ENCODE data around the gene RAI14. TPM values are rescaled to one million over a fixed set of nuclear protein-coding genes. Genes with fewer than 3 reads are reported as not detected.
A peak's percentile ranks its signal among the peaks of the same experiment; 100 is the strongest.

The RAI14 gene
- total RNA-seq, 1 donor from 2014 or later, result 11.5 TPM

DNA sequence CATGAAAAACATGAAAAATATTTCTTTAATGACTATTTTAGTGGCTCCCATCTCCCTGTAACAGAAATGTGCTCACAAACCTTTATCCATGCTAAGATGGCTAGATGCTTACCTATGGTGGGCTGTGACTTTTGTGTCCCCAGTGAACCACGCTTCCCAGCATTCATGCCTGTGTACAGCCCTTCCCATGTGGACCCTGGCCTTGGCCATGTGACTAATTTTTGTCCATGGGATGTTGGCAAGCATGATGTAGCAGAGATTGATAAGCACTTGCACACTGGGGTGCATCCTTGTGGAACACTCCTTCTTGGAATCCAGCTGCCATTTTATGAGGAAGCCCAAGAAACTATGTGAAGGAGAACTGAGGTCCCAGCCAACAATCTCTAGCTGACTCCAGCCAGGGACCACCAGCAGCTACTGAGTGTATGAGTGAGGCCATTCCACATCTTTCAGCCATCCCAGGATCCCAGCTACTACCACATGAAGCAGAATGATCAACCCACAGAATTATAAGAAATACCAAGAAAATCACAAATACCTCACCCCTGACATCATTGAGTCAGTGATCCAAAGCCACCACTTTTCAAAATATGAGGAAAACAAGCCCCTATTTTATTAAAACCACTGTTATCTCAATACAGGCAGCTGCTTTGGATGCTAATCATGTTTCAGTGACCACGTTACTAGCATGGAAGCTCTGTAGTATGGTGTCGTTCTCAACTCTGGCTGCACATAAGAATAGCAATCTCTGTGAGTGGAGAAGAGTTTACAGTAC, 16.1 kb upstream of the RAI14 start:
- Histone ChIP-seq H3K4me3 (ENCODE audit: low read length in 3 of 3) (no peak overlapping the region), H3K9me3 (ENCODE audit: control insufficient read depth in 3 of 3, low read length in 3 of 3) (no peaks in the 10 kb centered on the region), H3K9ac (ENCODE audit: low read depth in 1 of 3, low read length in 3 of 3) (no peak overlapping the region), H3K27ac (ENCODE audit: low read depth, low read length) (no peak overlapping the region), H3K27me3 (ENCODE audit: control insufficient read depth in 3 of 3, insufficient read depth in 3 of 3, low read length in 3 of 3) (no peaks in the 10 kb centered on the region), H3K36me3 (ENCODE audit: control insufficient read depth in 3 of 3, insufficient read depth in 3 of 3, low read length in 3 of 3) (no peaks in the 10 kb centered on the region), H3K4me1 (ENCODE audit: control insufficient read depth in 3 of 3, insufficient read depth in 3 of 3, low read length in 3 of 3) (no peaks in the 10 kb centered on the region)

GRCh38 chr5:34648039-34648839, 7.9 kb upstream of the RAI14 start:
- no peak overlapping the region for H3K27ac ChIP-seq (ENCODE audit: low read depth, low read length)
- H3K27me3 ChIP-seq (ENCODE audit: control insufficient read depth in 3 of 3, insufficient read depth in 3 of 3, low read length in 3 of 3), result no peaks in the 10 kb centered on the region
- no peak overlapping the region for H3K4me3 ChIP-seq (ENCODE audit: low read length in 3 of 3)
- no peaks in the 10 kb centered on the region for H3K9me3 ChIP-seq (ENCODE audit: control insufficient read depth in 3 of 3, low read length in 3 of 3)
- H3K36me3 ChIP-seq (ENCODE audit: control insufficient read depth in 3 of 3, insufficient read depth in 3 of 3, low read length in 3 of 3), result no peaks in the 10 kb centered on the region
- H3K9ac ChIP-seq (ENCODE audit: low read depth in 1 of 3, low read length in 3 of 3), result no peak overlapping the region
- no peaks in the 10 kb centered on the region for H3K4me1 ChIP-seq (ENCODE audit: control insufficient read depth in 3 of 3, insufficient read depth in 3 of 3, low read length in 3 of 3)

- no peaks in the 10 kb centered on the region for H3K36me3 ChIP-seq (ENCODE audit: control insufficient read depth in 3 of 3, insufficient read depth in 3 of 3, low read length in 3 of 3)
Observed at GRCh38 chr5:34648840-34649158, 7.3 kb upstream of the RAI14 start.

DNA sequence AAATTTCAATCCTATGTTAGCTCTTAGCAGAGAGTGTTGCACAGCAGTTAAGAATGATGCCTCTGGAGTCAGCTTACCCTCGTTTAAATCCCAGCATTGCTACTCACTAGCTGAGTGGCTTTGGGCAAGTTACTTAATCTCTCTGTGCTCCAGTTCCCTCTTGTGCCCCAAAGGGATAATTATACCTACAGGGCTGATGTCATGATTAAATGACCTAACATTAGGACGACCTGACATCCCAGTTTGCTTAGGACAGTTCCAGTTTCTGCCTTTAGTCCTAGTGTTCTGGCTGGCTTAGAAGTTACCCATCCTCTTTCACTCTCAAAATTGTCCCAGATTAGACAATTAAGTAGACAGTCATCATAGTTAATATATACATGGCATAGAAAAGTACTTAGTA, 4.3 kb upstream of the RAI14 start:
- Histone ChIP-seq H3K36me3 (ENCODE audit: control insufficient read depth in 3 of 3, insufficient read depth in 3 of 3, low read length in 3 of 3) (no peaks in the 10 kb centered on the region), H3K27me3 (ENCODE audit: control insufficient read depth in 3 of 3, insufficient read depth in 3 of 3, low read length in 3 of 3) (no peaks in the 10 kb centered on the region), H3K27ac (ENCODE audit: low read depth, low read length) (no peak overlapping the region), H3K9ac (ENCODE audit: low read depth in 1 of 3, low read length in 3 of 3) (no peak overlapping the region), H3K9me3 (ENCODE audit: control insufficient read depth in 3 of 3, low read length in 3 of 3) (no peaks in the 10 kb centered on the region), H3K4me3 (ENCODE audit: low read length in 3 of 3) (no peak overlapping the region), H3K4me1 (ENCODE audit: control insufficient read depth in 3 of 3, insufficient read depth in 3 of 3, low read length in 3 of 3) (peaks cover 2 to 9% (median 8%) of the 10 kb centered on the region in 3 donors)

More at GRCh38 chr5:34648840-34649158, 7.3 kb upstream of the RAI14 start:
- Histone ChIP-seq H3K9ac (ENCODE audit: low read depth in 1 of 3, low read length in 3 of 3) (no peak overlapping the region), H3K4me3 (ENCODE audit: low read length in 3 of 3) (no peak overlapping the region), H3K4me1 (ENCODE audit: control insufficient read depth in 3 of 3, insufficient read depth in 3 of 3, low read length in 3 of 3) (no peaks in the 10 kb centered on the region), H3K27me3 (ENCODE audit: control insufficient read depth in 3 of 3, insufficient read depth in 3 of 3, low read length in 3 of 3) (no peaks in the 10 kb centered on the region), H3K27ac (ENCODE audit: low read depth, low read length) (no peak overlapping the region), H3K9me3 (ENCODE audit: control insufficient read depth in 3 of 3, low read length in 3 of 3) (no peaks in the 10 kb centered on the region)

DNA sequence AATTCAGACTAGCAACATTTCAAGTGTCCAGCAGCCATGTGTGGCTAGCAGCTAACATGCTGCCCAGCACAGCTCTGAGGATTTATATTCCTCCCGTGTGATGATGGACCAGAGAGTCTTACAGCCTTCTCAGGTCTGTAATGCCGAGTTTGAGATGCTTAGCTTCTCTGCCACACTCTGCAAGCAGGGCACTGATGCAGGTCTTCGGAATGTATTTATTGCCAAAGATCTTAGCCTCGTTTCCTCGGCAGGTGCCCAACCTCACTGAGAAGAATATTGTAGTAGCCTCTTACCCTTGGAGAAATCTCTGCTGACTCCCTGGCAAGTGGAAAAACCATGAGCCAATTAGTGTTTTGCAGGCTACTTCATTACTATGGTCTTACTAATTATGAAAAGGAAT, 3.7 kb upstream of the RAI14 start:
- no peak overlapping the region for H3K27ac ChIP-seq (ENCODE audit: low read depth, low read length)
- no peaks in the 10 kb centered on the region for H3K9me3 ChIP-seq (ENCODE audit: control insufficient read depth in 3 of 3, low read length in 3 of 3)
- no peaks in the 10 kb centered on the region for H3K36me3 ChIP-seq (ENCODE audit: control insufficient read depth in 3 of 3, insufficient read depth in 3 of 3, low read length in 3 of 3)
- peaks cover 6 to 16% (median 15%) of the 10 kb centered on the region in 3 donors for H3K4me1 ChIP-seq (ENCODE audit: control insufficient read depth in 3 of 3, insufficient read depth in 3 of 3, low read length in 3 of 3)
- H3K27me3 ChIP-seq (ENCODE audit: control insufficient read depth in 3 of 3, insufficient read depth in 3 of 3, low read length in 3 of 3), result peaks cover 0 to 5% (median 4%) of the 10 kb centered on the region in 3 donors
- no peak overlapping the region for H3K9ac ChIP-seq (ENCODE audit: low read depth in 1 of 3, low read length in 3 of 3)
- H3K4me3 ChIP-seq (ENCODE audit: low read length in 3 of 3), result no peak overlapping the region

DNA sequence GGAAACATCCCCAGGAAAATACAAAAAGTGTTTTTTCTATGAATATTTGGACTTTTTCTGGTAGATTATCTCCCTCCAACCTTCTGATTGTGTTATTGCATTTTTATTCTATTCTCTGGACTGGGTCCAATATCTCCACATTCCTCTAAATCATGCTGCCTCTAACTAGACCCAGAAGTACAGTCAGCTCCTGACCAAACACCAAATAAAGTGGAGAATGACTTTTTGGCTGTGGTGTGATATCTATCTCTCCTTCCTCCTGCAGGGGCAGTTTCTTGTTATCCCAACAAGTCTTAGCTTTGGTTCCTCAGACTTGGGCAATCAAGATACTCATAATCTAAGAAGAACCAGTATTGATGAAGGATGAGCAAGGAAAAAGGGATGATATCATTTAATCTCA, 3.2 kb upstream of the RAI14 start:
- Histone ChIP-seq H3K9me3 (ENCODE audit: control insufficient read depth in 3 of 3, low read length in 3 of 3) (no peaks in the 10 kb centered on the region), H3K9ac (ENCODE audit: low read depth in 1 of 3, low read length in 3 of 3) (no peak overlapping the region), H3K36me3 (ENCODE audit: control insufficient read depth in 3 of 3, insufficient read depth in 3 of 3, low read length in 3 of 3) (no peaks in the 10 kb centered on the region), H3K4me1 (ENCODE audit: control insufficient read depth in 3 of 3, insufficient read depth in 3 of 3, low read length in 3 of 3) (peaks cover 10 to 20% (median 18%) of the 10 kb centered on the region in 3 donors), H3K27ac (ENCODE audit: low read depth, low read length) (no peak overlapping the region), H3K4me3 (ENCODE audit: low read length in 3 of 3) (no peak overlapping the region), H3K27me3 (ENCODE audit: control insufficient read depth in 3 of 3, insufficient read depth in 3 of 3, low read length in 3 of 3) (peaks cover 0 to 9% (median 7%) of the 10 kb centered on the region in 3 donors)

GRCh38 chr5:34653708-34654107, 2.4 kb upstream of the RAI14 start:
- Histone ChIP-seq H3K4me1 (ENCODE audit: control insufficient read depth in 3 of 3, insufficient read depth in 3 of 3, low read length in 3 of 3) (peaks cover 10 to 21% (median 18%) of the 10 kb centered on the region in 3 donors), H3K36me3 (ENCODE audit: control insufficient read depth in 3 of 3, insufficient read depth in 3 of 3, low read length in 3 of 3) (no peaks in the 10 kb centered on the region), H3K9ac (ENCODE audit: low read depth in 1 of 3, low read length in 3 of 3) (no peak overlapping the region), H3K27me3 (ENCODE audit: control insufficient read depth in 3 of 3, insufficient read depth in 3 of 3, low read length in 3 of 3) (peaks cover 0 to 11% (median 10%) of the 10 kb centered on the region in 3 donors), H3K4me3 (ENCODE audit: low read length in 3 of 3) (no peak overlapping the region), H3K27ac (ENCODE audit: low read depth, low read length) (no peak overlapping the region), H3K9me3 (ENCODE audit: control insufficient read depth in 3 of 3, low read length in 3 of 3) (no peaks in the 10 kb centered on the region)

DNA sequence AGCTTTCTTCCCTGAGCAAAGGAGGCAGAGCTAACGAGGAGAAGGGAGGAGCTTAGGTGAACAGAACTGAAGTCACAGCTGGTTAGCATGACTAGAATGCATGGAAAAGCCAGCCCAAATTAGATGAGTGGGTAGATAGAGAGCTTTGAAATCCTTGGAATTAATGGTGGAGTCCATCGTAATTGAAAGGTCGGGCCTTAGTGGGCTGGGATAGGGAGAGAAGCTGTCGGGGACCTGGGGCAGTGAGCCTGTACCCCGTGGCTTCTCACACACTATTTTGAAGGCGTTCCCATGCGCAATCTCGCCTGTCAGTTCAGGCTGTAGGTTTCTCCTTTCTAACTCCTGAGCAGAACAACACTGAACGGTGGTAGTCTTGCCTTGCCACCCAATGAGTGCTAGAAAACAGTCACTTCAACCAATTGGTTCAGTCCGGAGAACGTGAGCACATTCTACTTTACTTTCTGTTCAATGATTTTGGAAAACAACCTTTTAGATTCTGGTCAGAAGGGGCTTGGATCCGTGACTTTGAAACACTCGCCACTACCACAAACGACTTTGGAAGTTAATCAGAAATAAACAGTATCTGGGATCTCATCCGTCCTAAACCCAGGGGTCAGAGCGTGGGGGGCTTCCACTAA, 655 bp upstream of the RAI14 start:
- no peaks in the 10 kb centered on the region for H3K9me3 ChIP-seq (ENCODE audit: control insufficient read depth in 3 of 3, low read length in 3 of 3)
- H3K9ac ChIP-seq (ENCODE audit: low read depth in 1 of 3, low read length in 3 of 3), result peak overlapping the region; percentile 48 to 81 (median 80)
- H3K4me1 ChIP-seq (ENCODE audit: control insufficient read depth in 3 of 3, insufficient read depth in 3 of 3, low read length in 3 of 3), result peaks cover 10 to 21% (median 18%) of the 10 kb centered on the region in 3 donors
- peak overlapping the region; percentile 75 for H3K27ac ChIP-seq (ENCODE audit: low read depth, low read length)
- peak overlapping the region; percentile 46 to 71 (median 65) for H3K4me3 ChIP-seq (ENCODE audit: low read length in 3 of 3)
- peaks cover 0 to 17% (median 10%) of the 10 kb centered on the region in 3 donors for H3K27me3 ChIP-seq (ENCODE audit: control insufficient read depth in 3 of 3, insufficient read depth in 3 of 3, low read length in 3 of 3)
- no peaks in the 10 kb centered on the region for H3K36me3 ChIP-seq (ENCODE audit: control insufficient read depth in 3 of 3, insufficient read depth in 3 of 3, low read length in 3 of 3)

DNA sequence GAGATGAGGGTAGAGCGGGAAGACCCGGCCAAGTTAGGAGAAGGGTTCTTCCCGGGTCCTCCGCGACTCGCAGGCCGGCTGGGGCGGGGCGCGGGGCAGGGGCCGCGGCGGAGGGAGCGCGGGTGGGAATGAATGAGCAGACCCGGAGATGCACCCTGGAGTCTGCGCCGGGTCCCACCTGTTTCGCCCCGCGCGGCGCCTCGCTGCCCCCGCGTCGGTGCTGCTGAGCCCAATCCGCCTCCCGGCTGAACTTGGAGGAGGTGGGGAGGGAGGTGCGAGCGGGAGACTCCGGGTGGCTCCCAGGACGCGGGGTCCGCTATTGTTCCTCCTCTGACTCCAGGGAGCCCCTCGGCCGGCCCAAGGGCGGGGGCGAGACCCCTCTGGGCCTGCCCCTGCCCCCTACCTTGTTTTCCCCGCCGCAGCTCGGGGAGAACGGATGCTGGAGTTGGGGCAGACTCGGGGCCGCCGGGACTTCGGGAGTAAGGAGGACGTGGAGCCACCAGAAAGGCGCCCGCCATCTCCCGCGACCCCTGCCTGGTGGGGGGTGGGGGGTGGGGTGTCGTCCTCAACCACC, 659 bp downstream of the RAI14 start:
- peak overlapping the region; percentile 28 to 65 (median 46) for H3K4me3 ChIP-seq (ENCODE audit: low read length in 3 of 3)
- H3K9me3 ChIP-seq (ENCODE audit: control insufficient read depth in 3 of 3, low read length in 3 of 3), result no peaks in the 10 kb centered on the region
- no peaks in the 10 kb centered on the region for H3K36me3 ChIP-seq (ENCODE audit: control insufficient read depth in 3 of 3, insufficient read depth in 3 of 3, low read length in 3 of 3)

More for the DNA sequence above, 659 bp downstream of the RAI14 start:
- Histone ChIP-seq H3K4me1 (ENCODE audit: control insufficient read depth in 3 of 3, insufficient read depth in 3 of 3, low read length in 3 of 3) (peaks cover 10 to 21% (median 18%) of the 10 kb centered on the region in 3 donors), H3K27ac (ENCODE audit: low read depth, low read length) (peak overlapping the region; percentile 75), H3K9ac (ENCODE audit: low read depth in 1 of 3, low read length in 3 of 3) (peak overlapping the region; percentile 62 to 80 (median 68)), H3K27me3 (ENCODE audit: control insufficient read depth in 3 of 3, insufficient read depth in 3 of 3, low read length in 3 of 3) (peaks cover 0 to 20% (median 10%) of the 10 kb centered on the region in 3 donors)
